K562 (cell line): ENCODE data around the gene MDK. TPM values are rescaled to one million over a fixed set of nuclear protein-coding genes. Genes with fewer than 3 reads are reported as not detected.

Experiments used
- CREB1 ChIP-seq, 2 experiments: sonication (generic) in 1 of 2; formaldehyde crosslinking in 1 of 2; IDR thresholded peaks; 2 replicates each; pipeline versions ENCODE4 v1.6.1 to v1.8.0; 2012 to 2022; ENCODE audit warnings: inconsistent platforms in 1 of 2, mild to moderate bottlenecking in 1 of 2, missing genetic modification reagents in 1 of 2, moderate library complexity in 1 of 2
- E2F3 ChIP-seq: fragments of 250-450 bp; sonication (Bioruptor Pico); IDR thresholded peaks from 2 replicates; pipeline ENCODE4 v1.4.0; 2020; ENCODE audit warnings: mild to moderate bottlenecking
- FOXA3 ChIP-seq, 2 experiments: fragments of 450-650 bp in 1 of 2; sonication (generic) in 1 of 2; formaldehyde crosslinking; IDR thresholded peaks in 1 of 2; conservative IDR thresholded peaks in 1 of 2; 2 replicates each; pipeline versions ENCODE4 v1.4.0 to v1.8.0; 2020 to 2022; ENCODE audit warnings: mild to moderate bottlenecking in 2 of 2, missing genetic modification reagents in 1 of 2
- FOXJ3 ChIP-seq: sonication (generic); formaldehyde crosslinking; IDR thresholded peaks from 2 replicates; pipeline ENCODE4 v1.4.0; 2020; ENCODE audit warnings: mild to moderate bottlenecking, missing genetic modification reagents
- GTF2E2 ChIP-seq: fragments of 200-800 bp; sonication (Bioruptor generic); IDR thresholded peaks from 2 replicates; pipeline ENCODE4 v1.6.1; 2016; ENCODE audit warnings: missing genetic modification characterization, missing compliant biosample characterization
- KLF10 ChIP-seq: fragments of 250-450 bp; sonication (Bioruptor Pico); IDR thresholded peaks from 2 replicates; pipeline ENCODE4 v1.6.1; 2021; ENCODE audit warnings: matching md5 sums
- L3MBTL2 ChIP-seq: fragments of 450-650 bp; IDR thresholded peaks from 2 replicates; pipeline ENCODE4 v1.6.1; 2016; ENCODE audit warnings: mild to moderate bottlenecking, moderate library complexity
- MAZ ChIP-seq, 2 experiments: fragments of 450-650 bp in 1 of 2; sonication (generic) in 1 of 2; formaldehyde crosslinking; IDR thresholded peaks in 1 of 2; conservative IDR thresholded peaks in 1 of 2; 2 replicates each; pipeline versions ENCODE4 v1.4.0 to v1.5.0; 2020; ENCODE audit warnings: mild to moderate bottlenecking in 1 of 2, missing genetic modification reagents in 1 of 2
- NFE2 ChIP-seq: IDR thresholded peaks from 2 replicates; pipeline ENCODE4 v1.6.1; 2014; ENCODE audit warnings: antibody characterized with exemption, low read depth
- NFIX ChIP-seq: fragments of 250-450 bp; sonication (Bioruptor Pico); IDR thresholded peaks from 2 replicates; pipeline ENCODE4 v1.4.0; 2020; ENCODE audit warnings: low read depth, mild to moderate bottlenecking, moderate library complexity
- NFXL1 ChIP-seq: fragments of 450-650 bp; formaldehyde crosslinking; IDR thresholded peaks from 2 replicates; pipeline ENCODE4 v1.4.0; 2021; ENCODE audit warnings: mild to moderate bottlenecking
- PHB ChIP-seq: fragments of 250-450 bp; sonication (Bioruptor Pico); IDR thresholded peaks from 2 replicates; pipeline ENCODE4 v1.5.0; 2021
- U2AF2 ChIP-seq: fragments of 200-400 bp; formaldehyde crosslinking; optimal IDR thresholded peaks from 2 replicates; pipeline ENCODE3; 2017; ENCODE audit warnings: low read depth, mild to moderate bottlenecking, low read length
- YY1 ChIP-seq, 3 experiments: IDR thresholded peaks; 2 replicates each; pipeline ENCODE4 v1.6.1; 2011; ENCODE audit warnings: low read length in 2 of 3, mild to moderate bottlenecking in 2 of 3, moderate library complexity in 2 of 3, borderline replicate concordance in 1 of 3, control low read depth in 1 of 3, low read depth in 1 of 3; ENCODE audit not compliant: insufficient read depth in 3 of 3, insufficient replicate concordance in 2 of 3, control insufficient read depth in 1 of 3, insufficient read length in 1 of 3; ENCODE audit errors: extremely low read depth in 1 of 3
- ZFP30 ChIP-seq: fragments of 250-450 bp; sonication (Bioruptor Pico); IDR thresholded peaks from 2 replicates; pipeline ENCODE4 v1.8.0; 2022; ENCODE audit warnings: moderate library complexity, mild to moderate bottlenecking, inconsistent platforms, borderline replicate concordance
- ZNF121 ChIP-seq: sonication (generic); formaldehyde crosslinking; conservative IDR thresholded peaks from 2 replicates; pipeline ENCODE4 v1.8.0; 2022; ENCODE audit warnings: missing genetic modification reagents
- ZNF57 ChIP-seq: fragments of 450-650 bp; formaldehyde crosslinking; IDR thresholded peaks from 2 replicates; pipeline ENCODE4 v1.4.0; 2020; ENCODE audit warnings: mild to moderate bottlenecking, moderate library complexity
- ZZZ3 ChIP-seq: fragments of 450-650 bp; IDR thresholded peaks from 2 replicates; pipeline ENCODE4 v1.6.1; 2016; ENCODE audit warnings: antibody characterized with exemption, mild to moderate bottlenecking, moderate library complexity
- polyA plus RNA-seq, 8 experiments: library from polyadenylated mRNA; depleted of rRNA in 4 of 8; stranded (reverse) in 5 of 8; unstranded in 3 of 8; fragments of >200 nt; fragmentation: Nextera tagmentation in 2 of 8; fragmentation: Illumina TruSeq in 1 of 8; extraction: Ambion mirVana in 2 of 8; extraction: Trizol in 1 of 8; gene quantifications; 2 replicates each; pipeline versions ENCODE4 v1.2.1 to v1.2.3, GENCODE V29; 2011 to 2014; ENCODE audit warnings: inconsistent platforms in 1 of 8, missing spikeins in 1 of 8
- total RNA-seq, 7 experiments: library from RNA; depleted of rRNA in 6 of 7; stranded (reverse); fragments of >200 nt in 6 of 7; fragmentation: Illumina TruSeq in 2 of 7; extraction: Trizol in 2 of 7; gene quantifications; 2 replicates each; pipeline versions ENCODE4 v1.2.1 to v1.2.3, GENCODE V29; 2011 to 2021; ENCODE audit warnings: low replicate concordance in 1 of 7
- TF ChIP-seq, protein P1 (sequence below): fragments of 200-400 bp; formaldehyde crosslinking; IDR thresholded peaks from 2 replicates; pipeline ENCODE4 v1.6.1; 2017; ENCODE audit warnings: mild to moderate bottlenecking, low read depth, low read length, moderate library complexity
- TF ChIP-seq, protein P2 (sequence below): conservative IDR thresholded peaks from 2 replicates; pipeline ENCODE4 v1.6.1; 2011; ENCODE audit warnings: low read depth, mild to moderate bottlenecking, low read length; ENCODE audit not compliant: control insufficient read depth
- TF ChIP-seq, protein P3 (sequence below), 2 experiments: fragments of 200-800 bp in 1 of 2; sonication (Bioruptor generic) in 1 of 2; sonication (generic) in 1 of 2; formaldehyde crosslinking in 1 of 2; IDR thresholded peaks in 1 of 2; conservative IDR thresholded peaks in 1 of 2; 2 replicates each; pipeline versions ENCODE4 v1.5.0 to v1.6.1; 2016 to 2020; ENCODE audit warnings: missing compliant biosample characterization in 1 of 2, missing genetic modification characterization in 1 of 2, missing genetic modification reagents in 1 of 2
- TF ChIP-seq, protein P4 (sequence below): fragments of 450-650 bp; formaldehyde crosslinking; IDR thresholded peaks from 2 replicates; pipeline ENCODE4 v1.4.0; 2022; ENCODE audit warnings: missing genetic modification characterization

Gene MDK
- total and polyA plus RNA-seq, 9 of the 15 experiments (the other 6 are each of a cell fraction or from before 2014, with no cell fraction given) = 20.7 to 700 (median 350) TPM

- TF ChIP-seq, protein P1, sequence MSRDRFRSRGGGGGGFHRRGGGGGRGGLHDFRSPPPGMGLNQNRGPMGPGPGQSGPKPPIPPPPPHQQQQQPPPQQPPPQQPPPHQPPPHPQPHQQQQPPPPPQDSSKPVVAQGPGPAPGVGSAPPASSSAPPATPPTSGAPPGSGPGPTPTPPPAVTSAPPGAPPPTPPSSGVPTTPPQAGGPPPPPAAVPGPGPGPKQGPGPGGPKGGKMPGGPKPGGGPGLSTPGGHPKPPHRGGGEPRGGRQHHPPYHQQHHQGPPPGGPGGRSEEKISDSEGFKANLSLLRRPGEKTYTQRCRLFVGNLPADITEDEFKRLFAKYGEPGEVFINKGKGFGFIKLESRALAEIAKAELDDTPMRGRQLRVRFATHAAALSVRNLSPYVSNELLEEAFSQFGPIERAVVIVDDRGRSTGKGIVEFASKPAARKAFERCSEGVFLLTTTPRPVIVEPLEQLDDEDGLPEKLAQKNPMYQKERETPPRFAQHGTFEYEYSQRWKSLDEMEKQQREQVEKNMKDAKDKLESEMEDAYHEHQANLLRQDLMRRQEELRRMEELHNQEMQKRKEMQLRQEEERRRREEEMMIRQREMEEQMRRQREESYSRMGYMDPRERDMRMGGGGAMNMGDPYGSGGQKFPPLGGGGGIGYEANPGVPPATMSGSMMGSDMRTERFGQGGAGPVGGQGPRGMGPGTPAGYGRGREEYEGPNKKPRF = no peak
- TF ChIP-seq E2F3 (no peak; the same call in 1 of the 2 replicates), FOXJ3 (CRISPR knock-in tag) (no peak), GTF2E2 (tag) (no peak), ZNF57 (CRISPR knock-in tag) (0 out of 2 replicates have a peak, but pooled peaks have one; percentile 39), KLF10 (CRISPR knock-in tag) (no peak), YY1 (IDR thresholded peaks at IDR 0.05; ENCODE audit: borderline replicate concordance in 1 of 3, control insufficient read depth in 1 of 3, extremely low read depth in 1 of 3, insufficient read depth in 3 of 3, insufficient read length in 1 of 3, insufficient replicate concordance in 2 of 3, low read depth in 1 of 3, low read length in 2 of 3) (peak in 1 of 3 experiments; percentile 18), NFE2 (no peak), NFIX (CRISPR knock-in tag) (no peak), ZZZ3 (no peak), CREB1 (IDR thresholded peaks at IDR 0.05) (no peak), CREB1 (CRISPR knock-in tag; IDR thresholded peaks at IDR 0.05) (no peak), ZFP30 (CRISPR knock-in tag) (no peak), MAZ (CRISPR knock-in tag; conservative IDR thresholded peaks at IDR 0.05 in 1 of 2, IDR thresholded peaks at IDR 0.05 in 1 of 2) (no peak; a peak in 1 of 4 replicates), ZNF121 (CRISPR knock-in tag) (no peak), L3MBTL2 (0 out of 2 replicates have a peak, but pooled peaks have one; percentile 26), NFXL1 (CRISPR knock-in tag) (0 out of 2 replicates have a peak, but pooled peaks have one; percentile 55), FOXA3 (CRISPR knock-in tag; conservative IDR thresholded peaks at IDR 0.05 in 1 of 2, IDR thresholded peaks at IDR 0.05 in 1 of 2) (no peak), U2AF2 (no peak), PHB (CRISPR knock-in tag) (no peak)
- TF ChIP-seq, protein P2, sequence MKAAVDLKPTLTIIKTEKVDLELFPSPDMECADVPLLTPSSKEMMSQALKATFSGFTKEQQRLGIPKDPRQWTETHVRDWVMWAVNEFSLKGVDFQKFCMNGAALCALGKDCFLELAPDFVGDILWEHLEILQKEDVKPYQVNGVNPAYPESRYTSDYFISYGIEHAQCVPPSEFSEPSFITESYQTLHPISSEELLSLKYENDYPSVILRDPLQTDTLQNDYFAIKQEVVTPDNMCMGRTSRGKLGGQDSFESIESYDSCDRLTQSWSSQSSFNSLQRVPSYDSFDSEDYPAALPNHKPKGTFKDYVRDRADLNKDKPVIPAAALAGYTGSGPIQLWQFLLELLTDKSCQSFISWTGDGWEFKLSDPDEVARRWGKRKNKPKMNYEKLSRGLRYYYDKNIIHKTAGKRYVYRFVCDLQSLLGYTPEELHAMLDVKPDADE = no peak
- TF ChIP-seq, protein P3, sequence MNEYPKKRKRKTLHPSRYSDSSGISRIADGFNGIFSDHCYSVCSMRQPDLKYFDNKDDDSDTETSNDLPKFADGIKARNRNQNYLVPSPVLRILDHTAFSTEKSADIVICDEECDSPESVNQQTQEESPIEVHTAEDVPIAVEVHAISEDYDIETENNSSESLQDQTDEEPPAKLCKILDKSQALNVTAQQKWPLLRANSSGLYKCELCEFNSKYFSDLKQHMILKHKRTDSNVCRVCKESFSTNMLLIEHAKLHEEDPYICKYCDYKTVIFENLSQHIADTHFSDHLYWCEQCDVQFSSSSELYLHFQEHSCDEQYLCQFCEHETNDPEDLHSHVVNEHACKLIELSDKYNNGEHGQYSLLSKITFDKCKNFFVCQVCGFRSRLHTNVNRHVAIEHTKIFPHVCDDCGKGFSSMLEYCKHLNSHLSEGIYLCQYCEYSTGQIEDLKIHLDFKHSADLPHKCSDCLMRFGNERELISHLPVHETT (CRISPR knock-in tag; conservative IDR thresholded peaks at IDR 0.05 in 1 of 2, IDR thresholded peaks at IDR 0.05 in 1 of 2) = peak in 1 of 2 experiments; percentile 71; a peak in 2 of 4 replicates
- TF ChIP-seq, protein P4, sequence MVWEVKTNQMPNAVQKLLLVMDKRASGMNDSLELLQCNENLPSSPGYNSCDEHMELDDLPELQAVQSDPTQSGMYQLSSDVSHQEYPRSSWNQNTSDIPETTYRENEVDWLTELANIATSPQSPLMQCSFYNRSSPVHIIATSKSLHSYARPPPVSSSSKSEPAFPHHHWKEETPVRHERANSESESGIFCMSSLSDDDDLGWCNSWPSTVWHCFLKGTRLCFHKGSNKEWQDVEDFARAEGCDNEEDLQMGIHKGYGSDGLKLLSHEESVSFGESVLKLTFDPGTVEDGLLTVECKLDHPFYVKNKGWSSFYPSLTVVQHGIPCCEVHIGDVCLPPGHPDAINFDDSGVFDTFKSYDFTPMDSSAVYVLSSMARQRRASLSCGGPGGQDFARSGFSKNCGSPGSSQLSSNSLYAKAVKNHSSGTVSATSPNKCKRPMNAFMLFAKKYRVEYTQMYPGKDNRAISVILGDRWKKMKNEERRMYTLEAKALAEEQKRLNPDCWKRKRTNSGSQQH (CRISPR knock-in tag) = 0 out of 2 replicates have a peak, but pooled peaks have one; percentile 40
These were observed 18.4 kb upstream of the MDK start (continued) for GRCh38 chr11:46363031-46363407.
